ENCODE measurements around the gene TLNRD1.

TLNRD1 gene

GRCh38 chr15:80988148-80988796 is 12.5 kb upstream of the TLNRD1 start:
- H3K4me1 Mint-ChIP-seq (ENCODE audit: low read depth) = peaks cover 70% of the 10 kb centered on the region
- H3K9me3 Mint-ChIP-seq = no peaks in the 10 kb centered on the region
- peak overlapping the region; percentile 98 for H3K4me3 Mint-ChIP-seq

GRCh38 chr15:80989081-80989517 is 11.6 kb upstream of the TLNRD1 start:
- Mint-ChIP-seq H3K27me3 (no peaks in the 10 kb centered on the region), H3K36me3 (ENCODE audit: low read depth) (peaks cover 43% of the 10 kb centered on the region), H3K4me3 (peak overlapping the region; percentile 98), H3K9me3 (no peaks in the 10 kb centered on the region), H3K4me1 (ENCODE audit: low read depth) (peaks cover 65% of the 10 kb centered on the region), H3K27ac (peak overlapping the region; percentile 98)
- no peak for DNase-seq

More at GRCh38 chr15:80988148-80988796, 12.5 kb upstream of the TLNRD1 start:
- Mint-ChIP-seq H3K27me3 (no peaks in the 10 kb centered on the region), H3K36me3 (ENCODE audit: low read depth) (peaks cover 48% of the 10 kb centered on the region), H3K27ac (peak overlapping the region; percentile 98)
- DNase-seq = no peak

- no peaks in the 10 kb centered on the region for H3K9me3 Mint-ChIP-seq
- peaks cover 59% of the 10 kb centered on the region for H3K4me1 Mint-ChIP-seq (ENCODE audit: low read depth)
- H3K27me3 Mint-ChIP-seq = no peaks in the 10 kb centered on the region
- H3K4me3 Mint-ChIP-seq = peak within 1 kb of the TSS; percentile 98
- DNase-seq = peak; percentile 99
- peak within 1 kb of the TSS; percentile 98 for H3K27ac Mint-ChIP-seq
- H3K36me3 Mint-ChIP-seq (ENCODE audit: low read depth) = peaks cover 38% of the 10 kb centered on the region
These were observed 10.9 kb upstream of the TLNRD1 start, which contains the start of gene MESD for GRCh38 chr15:80989518-80990478. Gene MESD, minus strand, starts transcription at chr15:80989819. Its CDS starts 28 bp downstream, at chr15:80989791.

- Mint-ChIP-seq H3K36me3 (ENCODE audit: low read depth) (peaks cover 29% of the 10 kb centered on the region), H3K27ac (peak overlapping the region; percentile 30), H3K4me3 (no peak overlapping the region), H3K9me3 (no peaks in the 10 kb centered on the region), H3K27me3 (no peaks in the 10 kb centered on the region), H3K4me1 (ENCODE audit: low read depth) (peaks cover 48% of the 10 kb centered on the region)
- no peak for DNase-seq
These were observed 9.8 kb upstream of the TLNRD1 start for GRCh38 chr15:80990955-80991354.

GRCh38 chr15:80991421-80991820 is 9.3 kb upstream of the TLNRD1 start:
- peaks cover 47% of the 10 kb centered on the region for H3K4me1 Mint-ChIP-seq (ENCODE audit: low read depth)
- H3K9me3 Mint-ChIP-seq = no peaks in the 10 kb centered on the region
- DNase-seq = no peak
- H3K27me3 Mint-ChIP-seq = no peaks in the 10 kb centered on the region
- peaks cover 26% of the 10 kb centered on the region for H3K36me3 Mint-ChIP-seq (ENCODE audit: low read depth)
- H3K27ac Mint-ChIP-seq = peak overlapping the region; percentile 30
- H3K4me3 Mint-ChIP-seq = no peak overlapping the region

- Mint-ChIP-seq H3K4me1 (ENCODE audit: low read depth) (peaks cover 41% of the 10 kb centered on the region), H3K27ac (no peak overlapping the region), H3K9me3 (no peaks in the 10 kb centered on the region), H3K36me3 (ENCODE audit: low read depth) (peaks cover 20% of the 10 kb centered on the region), H3K4me3 (no peak overlapping the region), H3K27me3 (no peaks in the 10 kb centered on the region)
- DNase-seq = no peak
These were observed 8.7 kb upstream of the TLNRD1 start for GRCh38 chr15:80992006-80992405.

GRCh38 chr15:80992441-80992840 is 8.3 kb upstream of the TLNRD1 start:
- Mint-ChIP-seq H3K27ac (no peak overlapping the region), H3K4me3 (no peak overlapping the region)

GRCh38 chr15:80996247-80996646 is 4.5 kb upstream of the TLNRD1 start:
- Mint-ChIP-seq H3K27ac (no peak overlapping the region), H3K27me3 (no peaks in the 10 kb centered on the region), H3K9me3 (peaks cover 3% of the 10 kb centered on the region), H3K4me1 (ENCODE audit: low read depth) (peaks cover 35% of the 10 kb centered on the region), H3K4me3 (no peak overlapping the region), H3K36me3 (ENCODE audit: low read depth) (peaks cover 8% of the 10 kb centered on the region)
- no peak for DNase-seq

More at GRCh38 chr15:80992441-80992840, 8.3 kb upstream of the TLNRD1 start:
- no peak for DNase-seq
- peaks cover 1% of the 10 kb centered on the region for H3K9me3 Mint-ChIP-seq
- peaks cover 40% of the 10 kb centered on the region for H3K4me1 Mint-ChIP-seq (ENCODE audit: low read depth)
- peaks cover 18% of the 10 kb centered on the region for H3K36me3 Mint-ChIP-seq (ENCODE audit: low read depth)
- H3K27me3 Mint-ChIP-seq = no peaks in the 10 kb centered on the region

GRCh38 chr15:80997692-80998091 is 3.0 kb upstream of the TLNRD1 start:
- DNase-seq = no peak
- peaks cover 12% of the 10 kb centered on the region for H3K36me3 Mint-ChIP-seq (ENCODE audit: low read depth)
- H3K4me1 Mint-ChIP-seq (ENCODE audit: low read depth) = peaks cover 23% of the 10 kb centered on the region
- no peak overlapping the region for H3K27ac Mint-ChIP-seq
- peaks cover 3% of the 10 kb centered on the region for H3K9me3 Mint-ChIP-seq
- no peaks in the 10 kb centered on the region for H3K27me3 Mint-ChIP-seq
- H3K4me3 Mint-ChIP-seq = no peak overlapping the region

- no peak for DNase-seq
- Mint-ChIP-seq H3K9me3 (peaks cover 3% of the 10 kb centered on the region), H3K27me3 (no peaks in the 10 kb centered on the region), H3K36me3 (ENCODE audit: low read depth) (peaks cover 15% of the 10 kb centered on the region), H3K27ac (no peak overlapping the region), H3K4me3 (no peak overlapping the region), H3K4me1 (ENCODE audit: low read depth) (peaks cover 27% of the 10 kb centered on the region)
These were observed 2.5 kb upstream of the TLNRD1 start for GRCh38 chr15:80998251-80998650.

- H3K4me3 Mint-ChIP-seq = peak overlapping the region; percentile 94
- H3K36me3 Mint-ChIP-seq (ENCODE audit: low read depth) = peaks cover 29% of the 10 kb centered on the region
- peaks cover 40% of the 10 kb centered on the region for H3K4me1 Mint-ChIP-seq (ENCODE audit: low read depth)
- H3K27me3 Mint-ChIP-seq = no peaks in the 10 kb centered on the region
- peaks cover 3% of the 10 kb centered on the region for H3K9me3 Mint-ChIP-seq
- H3K27ac Mint-ChIP-seq = peak overlapping the region; percentile 98
- DNase-seq = peak; percentile 72
These were observed 1.1 kb upstream of the TLNRD1 start for GRCh38 chr15:80999623-81000036.

GRCh38 chr15:81000144-81000623 is 539 bp upstream of the TLNRD1 start:
- peaks cover 46% of the 10 kb centered on the region for H3K4me1 Mint-ChIP-seq (ENCODE audit: low read depth)
- H3K4me3 Mint-ChIP-seq = peak overlapping the region; percentile 94
- DNase-seq = no peak
- H3K27me3 Mint-ChIP-seq = no peaks in the 10 kb centered on the region
- peaks cover 34% of the 10 kb centered on the region for H3K36me3 Mint-ChIP-seq (ENCODE audit: low read depth)
- peak overlapping the region; percentile 98 for H3K27ac Mint-ChIP-seq
- H3K9me3 Mint-ChIP-seq = peaks cover 3% of the 10 kb centered on the region

GRCh38 chr15:81001152-81002008 is 657 bp downstream of the TLNRD1 start:
- H3K27me3 Mint-ChIP-seq = no peaks in the 10 kb centered on the region
- peaks cover 3% of the 10 kb centered on the region for H3K9me3 Mint-ChIP-seq
- peaks cover 46% of the 10 kb centered on the region for H3K36me3 Mint-ChIP-seq (ENCODE audit: low read depth)
- H3K27ac Mint-ChIP-seq = peak overlapping the region; percentile 98
- H3K4me1 Mint-ChIP-seq (ENCODE audit: low read depth) = peaks cover 54% of the 10 kb centered on the region
- H3K4me3 Mint-ChIP-seq = peak overlapping the region; percentile 94
- peak; percentile 74 for DNase-seq

GRCh38 chr15:81002009-81002330 is 1.2 kb downstream of the TLNRD1 start:
- Mint-ChIP-seq H3K27me3 (no peaks in the 10 kb centered on the region), H3K27ac (peak overlapping the region; percentile 85), H3K4me1 (ENCODE audit: low read depth) (peaks cover 54% of the 10 kb centered on the region), H3K4me3 (peak overlapping the region; percentile 94), H3K36me3 (ENCODE audit: low read depth) (peaks cover 50% of the 10 kb centered on the region), H3K9me3 (peaks cover 3% of the 10 kb centered on the region)
- no peak for DNase-seq

Data from activated T-cell treated with anti-CD3 and anti-CD28 coated beads, Interleukin-2, amount 50 U/mL, for 24 hours (primary cell).